Stimulated activated CD4-positive, alpha-beta T cell treated with anti-CD3 and anti-CD28 coated beads, Interleukin-12 subunit alpha, Interleukin-12 subunit beta, amount 100 ng/mL, for 24 hours (primary cell): ENCODE measurements around the gene TELO2.
"Not testable (repeated sequence)": the region's sequence is repeated elsewhere in the genome, so short reads cannot be mapped to it uniquely, and the experiment has no call there.

Experiments used
- DNase-seq, 2 experiments: peaks; one replicate each; pipeline ENCODE4 v3.0.0-alpha.2; 2020; ENCODE audit warnings: low read depth in 2 of 2

TELO2 gene

DNA sequence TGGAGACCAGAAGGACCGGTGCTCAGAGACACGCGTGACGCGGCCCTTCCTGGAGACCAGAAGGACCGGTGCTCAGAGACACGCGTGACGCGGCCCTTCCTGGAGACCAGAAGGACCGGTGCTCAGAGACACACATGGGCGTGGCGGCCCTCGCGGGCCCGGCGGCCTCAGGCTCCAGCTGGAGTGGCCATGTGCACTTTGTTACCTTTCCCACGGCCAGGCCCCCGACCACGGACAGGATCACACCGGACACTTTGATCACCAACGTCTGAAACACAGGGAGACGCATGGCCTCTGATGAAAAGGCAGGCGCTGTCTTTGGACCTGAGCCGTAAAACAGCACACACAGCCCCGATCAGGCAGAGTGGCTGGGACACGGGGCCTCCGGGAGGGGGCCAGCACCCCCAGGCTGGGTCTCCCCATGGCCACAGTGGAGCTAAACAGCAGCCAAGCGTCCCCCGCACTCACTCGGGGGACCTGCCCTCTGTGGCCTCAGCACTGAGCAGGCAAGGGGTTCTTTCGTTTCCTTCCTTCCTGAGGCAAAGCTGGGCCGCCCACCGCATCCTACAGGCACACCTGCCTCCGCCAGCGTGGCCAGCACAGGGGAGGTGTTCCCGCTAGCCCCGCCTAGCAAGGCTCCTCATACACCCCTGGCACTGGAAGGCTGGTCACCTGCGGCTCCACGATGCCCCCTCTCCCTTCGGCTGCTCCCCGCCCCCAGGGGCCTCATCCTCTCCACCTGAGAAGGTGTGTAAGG lies 35.5 kb upstream of the TELO2 start:
- DNase-seq = no peak

GRCh38 chr16:1458336-1458976 lies 34.7 kb upstream of the TELO2 start:
- DNase-seq = peak in 1 of 2 experiments; percentile 15

DNA sequence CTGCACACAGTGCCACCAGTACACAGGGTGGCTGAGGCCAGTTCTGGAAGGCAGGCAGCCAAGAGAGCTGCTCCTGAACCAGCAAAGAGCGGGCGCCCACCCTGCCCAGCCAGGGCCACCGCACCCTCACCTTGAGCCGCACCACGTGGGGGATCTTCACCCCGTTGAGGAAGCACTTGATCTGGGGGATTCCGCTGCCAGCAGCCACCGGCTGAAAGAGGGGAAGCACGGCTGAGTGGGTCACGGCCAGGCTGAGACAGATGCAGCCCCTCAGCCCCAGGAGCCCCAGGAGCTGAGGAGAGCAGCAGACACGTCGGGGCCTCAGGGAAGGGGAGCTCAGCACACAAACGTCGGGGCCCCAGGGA lies 34.2 kb upstream of the TELO2 start:
- no peak for DNase-seq

- DNase-seq = no peak
Observed at GRCh38 chr16:1459967-1460366, 33.2 kb upstream of the TELO2 start.

DNA sequence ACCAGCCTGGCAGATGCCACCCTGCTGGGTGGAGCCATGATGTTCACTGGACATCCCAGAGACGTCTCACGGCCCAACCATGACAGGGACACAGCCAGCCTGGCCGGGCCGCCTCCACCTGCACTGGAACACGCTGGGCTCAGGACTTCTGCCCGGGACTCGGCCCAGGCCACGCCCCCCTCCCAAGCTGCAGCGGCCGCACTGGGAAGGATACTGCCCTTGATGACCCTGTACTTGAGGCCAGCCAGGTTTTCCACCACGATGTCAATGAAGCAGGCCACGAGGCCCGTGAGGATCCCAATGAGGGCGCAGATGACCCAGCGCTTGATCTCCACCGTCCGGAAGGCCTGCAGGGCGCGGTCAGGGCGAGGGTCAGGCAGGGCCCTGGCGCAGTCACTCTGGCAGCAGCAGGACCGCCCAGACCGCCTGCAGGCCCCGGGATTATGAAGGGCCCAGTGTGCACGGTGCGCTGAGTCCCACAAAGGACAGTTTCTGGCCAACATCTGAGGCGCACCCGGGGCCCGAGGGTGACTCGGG lies 32.5 kb upstream of the TELO2 start:
- DNase-seq = no peak

DNA sequence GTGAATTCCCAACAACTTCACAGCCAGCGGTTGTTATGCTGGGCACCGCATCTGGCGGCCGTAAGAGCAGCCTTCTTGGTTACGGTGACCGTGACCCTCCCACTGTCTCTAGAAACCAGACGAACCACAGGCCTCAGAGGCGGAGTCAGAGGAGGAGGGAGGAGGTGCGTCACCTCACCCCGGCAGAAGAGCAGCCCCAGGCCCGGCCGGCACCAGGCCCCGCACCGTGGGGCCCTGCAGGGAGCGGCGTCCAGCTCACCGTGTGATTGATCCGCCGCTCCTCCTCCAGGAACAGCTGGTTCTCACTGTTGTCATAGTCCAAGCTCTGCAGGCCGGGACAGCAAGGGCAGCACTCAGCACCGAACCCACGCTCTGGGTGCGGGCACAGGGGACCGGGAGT lies 32.0 kb upstream of the TELO2 start:
- no peak for DNase-seq

DNA sequence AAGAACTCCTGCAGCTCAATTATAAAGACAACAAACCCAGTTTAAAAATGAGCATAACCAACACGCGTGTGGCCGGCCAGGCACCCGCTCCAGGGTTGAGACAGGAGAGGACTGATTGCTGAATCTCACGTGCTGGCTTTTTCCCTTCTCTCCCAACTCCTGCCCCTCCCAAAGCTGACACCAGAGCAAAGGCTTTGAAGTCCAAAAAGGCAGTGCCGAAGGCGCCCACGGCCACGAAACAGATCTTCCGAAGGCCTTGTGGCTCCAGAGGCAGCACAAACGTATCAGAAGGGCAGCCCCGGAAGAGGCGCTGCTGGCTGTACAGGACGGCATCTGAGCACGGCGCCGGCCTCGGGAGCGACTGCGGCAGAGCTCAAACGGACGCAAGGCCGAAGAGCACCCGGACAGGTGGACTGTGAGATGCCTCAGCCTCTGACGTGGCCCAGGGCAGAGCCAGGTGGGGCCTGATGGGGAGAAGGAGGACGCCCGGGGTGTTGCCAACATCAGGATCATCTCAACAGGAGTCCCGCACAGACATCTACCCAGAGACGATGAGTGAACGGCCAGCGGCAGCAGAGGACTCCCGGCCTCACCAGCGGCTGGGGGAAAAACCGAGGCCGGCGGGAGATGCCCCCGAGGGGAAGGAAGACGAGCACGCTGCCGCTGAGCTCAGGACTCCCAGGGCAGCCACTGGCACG lies 28.8 kb upstream of the TELO2 start:
- no peak for DNase-seq

DNA sequence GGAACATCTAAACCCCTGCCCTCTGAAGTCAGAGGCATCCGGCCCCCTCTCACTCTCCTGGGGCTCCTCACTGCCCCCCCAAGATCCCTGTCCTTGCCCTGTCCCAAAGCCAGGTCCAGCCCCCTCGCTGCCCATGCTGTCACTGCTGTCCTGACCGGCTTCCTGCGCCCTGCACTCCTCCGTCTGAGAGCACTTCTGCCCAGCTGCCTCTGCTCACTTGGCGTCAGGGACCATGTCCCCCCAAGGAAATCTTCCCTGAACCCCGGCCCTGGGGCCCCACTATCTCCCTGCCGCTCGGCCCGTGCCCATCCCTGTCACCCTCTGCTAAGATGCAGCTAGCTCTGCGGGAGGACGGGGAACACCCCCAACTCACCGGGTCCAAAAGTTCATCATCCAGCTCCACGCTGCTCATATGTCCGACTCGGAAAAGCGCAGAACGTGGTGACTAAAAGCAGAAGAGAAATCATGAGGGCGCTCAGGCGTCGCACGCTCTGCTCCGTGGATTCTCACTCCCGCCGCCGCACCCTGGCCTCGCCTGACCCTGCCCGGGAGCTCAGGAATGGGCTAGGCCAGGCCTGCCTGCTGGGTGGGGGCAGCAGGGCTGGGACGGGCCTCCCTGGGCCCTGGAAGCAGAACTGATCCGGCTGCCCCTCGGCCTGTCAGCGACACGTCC lies 28.1 kb upstream of the TELO2 start:
- DNase-seq = no peak

DNA sequence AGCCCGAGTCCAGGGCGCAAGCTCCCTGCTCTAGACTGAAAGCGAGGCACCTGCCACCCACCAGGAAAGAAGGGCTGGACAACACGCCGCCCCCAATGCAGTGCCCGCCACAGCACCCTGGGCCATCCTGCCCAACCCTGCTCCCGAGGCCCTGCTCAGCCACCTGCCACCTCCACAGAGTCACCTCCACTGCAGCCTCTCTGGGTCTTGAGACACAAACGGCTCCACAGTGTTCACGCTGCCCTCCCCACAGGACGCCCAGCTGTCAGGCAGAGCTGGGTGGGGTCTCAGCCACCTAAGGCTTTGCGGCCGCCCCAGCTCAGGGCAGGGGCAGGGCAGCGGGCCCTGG lies 27.6 kb upstream of the TELO2 start:
- DNase-seq = no peak

DNA sequence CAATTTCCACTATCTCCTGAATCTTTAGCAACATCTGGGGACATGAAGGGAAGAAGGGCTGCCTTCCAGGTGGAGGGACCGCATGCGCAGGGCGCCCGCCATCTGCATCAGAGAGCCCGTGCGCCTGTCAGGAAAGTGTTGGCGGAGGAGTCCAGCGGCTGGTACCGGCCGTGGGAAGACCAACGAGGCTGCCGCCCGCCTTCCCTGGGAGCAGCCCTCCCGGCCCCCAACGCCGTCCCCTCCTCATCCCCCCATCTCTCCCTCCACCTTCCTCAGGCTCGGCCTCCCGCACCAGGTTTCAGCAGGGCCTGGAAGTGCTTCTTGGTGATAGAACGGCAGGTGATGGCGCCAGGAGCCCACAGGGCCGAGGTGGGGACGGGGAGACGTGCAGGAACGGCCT lies 27.1 kb upstream of the TELO2 start:
- no peak for DNase-seq

DNA sequence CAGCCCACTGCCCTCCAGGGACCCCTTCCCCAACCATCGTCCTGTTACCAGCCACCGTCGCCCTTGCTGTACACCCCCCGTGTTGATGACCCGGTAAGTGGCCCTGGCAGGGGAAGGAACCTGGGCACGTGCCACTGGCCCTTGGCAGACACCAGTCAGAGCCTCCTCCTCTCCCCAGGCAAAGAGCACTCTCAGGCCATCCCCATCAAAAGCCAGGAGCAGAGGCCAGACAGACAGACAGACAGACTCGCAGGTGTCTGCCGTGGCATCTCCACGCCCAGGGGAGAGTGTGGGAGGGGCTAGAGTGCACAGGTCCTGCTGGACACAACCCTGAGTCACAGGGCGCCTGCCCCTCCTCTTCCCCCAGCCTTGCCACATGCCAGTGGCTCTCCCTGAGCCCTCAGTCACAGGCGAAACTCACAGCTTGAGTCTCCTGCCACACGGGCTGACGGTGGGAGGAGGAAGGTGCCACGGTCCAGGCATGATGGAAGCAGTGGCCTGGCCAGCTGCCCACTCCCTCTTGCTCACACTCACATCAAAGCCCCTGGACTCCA lies 26.1 kb upstream of the TELO2 start:
- no peak for DNase-seq

DNA sequence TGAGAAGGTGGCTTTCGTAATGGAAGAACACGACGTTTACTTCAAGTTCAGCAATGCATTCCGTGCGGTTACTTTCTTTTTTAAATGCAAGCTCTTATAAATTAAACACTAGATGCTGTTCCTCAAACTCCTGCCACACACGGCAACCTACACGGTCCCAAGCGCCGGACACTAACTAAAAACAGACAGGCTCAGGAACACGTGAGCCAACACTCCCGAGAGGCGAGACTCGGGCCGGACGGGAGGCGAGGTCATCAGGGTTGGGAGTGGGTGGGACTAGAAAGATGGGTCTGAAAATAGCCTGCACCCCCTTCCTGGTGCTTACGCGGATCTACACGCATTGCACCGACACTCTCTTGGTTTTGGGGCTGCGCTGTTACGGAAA lies 24.7 kb upstream of the TELO2 start:
- DNase-seq = no peak

- DNase-seq = not testable (repeated sequence)
Observed at GRCh38 chr16:1469141-1469540, 24.0 kb upstream of the TELO2 start.

DNA sequence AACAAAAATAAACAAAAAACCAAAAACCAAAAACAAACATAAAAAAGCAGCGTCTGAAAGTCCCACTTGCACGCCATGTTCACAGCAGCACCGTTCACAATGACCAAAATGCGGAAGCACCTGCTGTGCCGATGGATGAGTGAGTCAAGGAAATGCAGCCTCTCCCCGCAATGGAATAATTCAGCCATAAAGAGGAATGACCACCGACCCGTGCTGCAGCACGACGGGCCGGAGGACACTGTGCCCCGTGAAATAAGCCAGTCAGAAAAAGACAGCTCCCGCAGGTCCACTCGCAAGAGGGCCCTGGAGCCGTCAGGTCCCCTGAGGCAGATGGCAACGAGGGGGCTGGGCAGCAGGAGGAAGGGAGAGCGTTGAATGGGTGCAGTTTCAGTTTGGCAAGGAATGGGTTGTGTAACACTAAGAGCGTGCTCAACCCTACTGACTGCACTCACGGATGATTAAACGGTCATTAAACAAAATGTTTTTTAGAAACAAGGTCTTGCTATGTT lies 23.4 kb upstream of the TELO2 start:
- DNase-seq = no peak

- DNase-seq = no peak
Observed at GRCh38 chr16:1470481-1471251, 22.5 kb upstream of the TELO2 start.

GRCh38 chr16:1471569-1472194 lies 21.5 kb upstream of the TELO2 start:
- DNase-seq = no peak

- no peak for DNase-seq
Observed at GRCh38 chr16:1472974-1473373, 20.2 kb upstream of the TELO2 start.

DNA sequence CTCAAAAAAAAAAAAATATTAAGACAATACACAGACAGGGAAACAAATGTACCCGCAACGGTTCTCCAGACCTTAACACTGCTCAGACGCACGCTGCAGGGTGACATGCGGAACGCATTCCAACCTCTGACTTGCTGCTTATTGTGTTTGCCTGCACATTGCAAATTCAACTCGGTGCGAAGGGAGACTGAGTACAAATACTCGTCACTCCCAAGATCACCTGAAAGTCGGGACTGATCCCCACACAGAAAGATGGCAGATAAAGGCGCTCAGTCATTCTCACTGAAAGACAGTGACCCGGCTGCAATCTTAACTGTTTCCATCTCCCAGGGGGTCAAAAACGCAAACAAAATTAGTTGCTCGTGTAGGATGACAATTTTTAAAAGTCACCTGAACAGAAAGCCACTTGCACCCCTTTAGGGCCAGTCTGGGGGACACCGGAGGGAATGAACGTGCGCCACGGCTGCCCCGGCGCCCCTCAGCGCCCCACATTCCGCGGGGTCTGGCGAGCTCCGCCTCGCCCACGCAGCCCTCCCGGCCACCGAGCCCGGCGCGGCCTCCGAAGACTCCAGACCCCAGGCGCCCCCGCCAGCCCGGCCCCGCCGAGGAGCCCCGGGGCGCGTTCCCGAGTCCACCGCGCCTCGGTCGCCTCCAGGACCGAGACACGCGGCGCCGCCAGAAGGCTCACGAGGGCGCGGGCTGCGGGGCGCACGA lies 18.9 kb upstream of the TELO2 start:
- no peak for DNase-seq

GRCh38 chr16:1474796-1475551 lies 18.2 kb upstream of the TELO2 start, which contains the start of gene CLCN7:
Gene CLCN7, minus strand, starts transcription at chr16:1475028. Its CDS starts 54 bp downstream, at chr16:1474974.
- DNase-seq = peak; percentile 76 to 83
